Esophagus muscularis mucosa (tissue), 4 donors: ENCODE measurements around the gene GPATCH8.

Experiments
- EP300 ChIP-seq: sonication (generic); formaldehyde crosslinking; IDR thresholded peaks from one replicate; pipeline ENCODE4 v1.6.1; 2017; ENCODE audit warnings: antibody characterized with exemption
- POLR2A ChIP-seq: fragments of 450-650 bp; IDR thresholded peaks from one replicate; pipeline ENCODE4 v1.6.1; 2017; ENCODE audit warnings: antibody characterized with exemption, moderate library complexity, mild to moderate bottlenecking, low read depth
- POLR2AphosphoS5 ChIP-seq, 2 donors: sonication (generic); formaldehyde crosslinking; IDR thresholded peaks; one replicate each; pipeline ENCODE4 v1.6.1; 2017; ENCODE audit warnings: antibody characterized with exemption in 2 of 2
- TF ChIP-seq, protein P1 (sequence below), 3 experiments: fragments of 200-600 bp in 2 of 3; fragments of 450-650 bp in 1 of 3; sonication (generic) in 2 of 3; IDR thresholded peaks; one replicate each; pipeline ENCODE4 v1.5.1; 2017 to 2019; ENCODE audit warnings: antibody characterized with exemption in 3 of 3, mild to moderate bottlenecking in 2 of 3, moderate library complexity in 1 of 3

DNA sequence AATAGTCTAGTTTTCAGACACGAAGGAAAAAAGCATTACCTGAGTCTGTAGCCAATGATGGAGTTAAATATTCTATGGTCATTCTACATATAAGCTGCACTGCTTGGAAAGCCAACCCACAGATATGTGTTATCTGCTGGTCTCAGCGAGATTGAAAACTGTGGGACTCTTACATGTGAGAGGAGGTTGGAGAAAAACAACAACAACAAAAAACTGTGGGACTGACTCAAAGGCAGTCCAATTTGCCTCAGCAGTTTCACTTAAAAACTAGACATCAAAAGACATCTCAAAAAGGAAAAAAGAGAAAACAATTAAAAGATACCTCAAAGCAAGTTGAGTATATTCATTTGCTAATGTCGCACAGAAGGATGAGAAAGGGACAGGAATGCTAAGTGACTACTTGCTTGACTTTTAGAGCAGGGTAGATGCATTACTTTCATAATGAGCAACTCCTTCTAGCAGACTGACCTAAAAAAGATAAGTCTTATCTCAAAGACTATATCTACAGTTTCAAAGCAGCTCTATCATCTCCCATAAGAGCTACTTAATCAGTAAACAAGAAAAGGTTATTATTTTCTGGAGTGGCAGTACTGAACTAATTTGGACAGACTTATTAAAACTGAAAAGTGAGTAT, 78.3 kb downstream of the GPATCH8 start:
- no peak for TF ChIP-seq POLR2A
- TF ChIP-seq, protein P1, sequence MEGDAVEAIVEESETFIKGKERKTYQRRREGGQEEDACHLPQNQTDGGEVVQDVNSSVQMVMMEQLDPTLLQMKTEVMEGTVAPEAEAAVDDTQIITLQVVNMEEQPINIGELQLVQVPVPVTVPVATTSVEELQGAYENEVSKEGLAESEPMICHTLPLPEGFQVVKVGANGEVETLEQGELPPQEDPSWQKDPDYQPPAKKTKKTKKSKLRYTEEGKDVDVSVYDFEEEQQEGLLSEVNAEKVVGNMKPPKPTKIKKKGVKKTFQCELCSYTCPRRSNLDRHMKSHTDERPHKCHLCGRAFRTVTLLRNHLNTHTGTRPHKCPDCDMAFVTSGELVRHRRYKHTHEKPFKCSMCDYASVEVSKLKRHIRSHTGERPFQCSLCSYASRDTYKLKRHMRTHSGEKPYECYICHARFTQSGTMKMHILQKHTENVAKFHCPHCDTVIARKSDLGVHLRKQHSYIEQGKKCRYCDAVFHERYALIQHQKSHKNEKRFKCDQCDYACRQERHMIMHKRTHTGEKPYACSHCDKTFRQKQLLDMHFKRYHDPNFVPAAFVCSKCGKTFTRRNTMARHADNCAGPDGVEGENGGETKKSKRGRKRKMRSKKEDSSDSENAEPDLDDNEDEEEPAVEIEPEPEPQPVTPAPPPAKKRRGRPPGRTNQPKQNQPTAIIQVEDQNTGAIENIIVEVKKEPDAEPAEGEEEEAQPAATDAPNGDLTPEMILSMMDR (IDR thresholded peaks at IDR 0.05): no peak
- no peak for TF ChIP-seq POLR2AphosphoS5 (IDR thresholded peaks at IDR 0.05)
- no peak for TF ChIP-seq EP300
